HEK293 (cell line): Measurements from ENCODE around the gene GLRX5.

ENCODE experiments used
- CTCF ChIA-PET: fragments of 350-600 bp; formaldehyde crosslinking; extraction: SDS; loops from one replicate; lab custom pipeline; 2021; ENCODE audit warnings: antibody characterized with exemption; lab: Yijun Ruan, JAX
- POLR2A ChIA-PET: fragments of 300-600 bp; formaldehyde crosslinking; extraction: SDS; loops from one replicate; lab custom pipeline; 2020; ENCODE audit warnings: antibody characterized with exemption, inconsistent platforms; lab: Yijun Ruan, JAX
- H3K27ac ChIP-seq: fragments of 200-500 bp; sonication (Bioruptor generic); 2 replicates; pipeline ENCODE4 v1.5.1; 2014; ENCODE audit warnings: low read depth, low read length, control low read depth, inconsistent platforms; ENCODE audit errors: extremely low read depth
- H3K36me3 ChIP-seq, 2 experiments: fragments of 200-500 bp in 1 of 2; sonication (Bioruptor generic) in 1 of 2; 1 replicate in 1 of 2; 2 replicates in 1 of 2; pipeline ENCODE4 v1.5.1; 2014 to 2017; ENCODE audit warnings: inconsistent platforms in 2 of 2, low read length in 2 of 2; ENCODE audit not compliant: control insufficient read depth in 2 of 2, insufficient read depth in 1 of 2
- H3K4me1 ChIP-seq: fragments of 200-500 bp; sonication (Bioruptor generic); 2 replicates; pipeline ENCODE4 v1.5.1; 2014; ENCODE audit warnings: mild to moderate bottlenecking, low read length, inconsistent platforms; ENCODE audit not compliant: control insufficient read depth, insufficient read depth
- H3K4me3 ChIP-seq: 2 replicates; pipeline ENCODE4 v1.5.1; 2011; ENCODE audit warnings: low read depth, mild to moderate bottlenecking, control low read depth, low read length, moderate library complexity
- H3K9me3 ChIP-seq: fragments of 200-500 bp; sonication (Bioruptor generic); 2 replicates; pipeline ENCODE4 v1.5.1; 2014; ENCODE audit warnings: low read depth, low read length, inconsistent platforms; ENCODE audit not compliant: control insufficient read depth, insufficient read depth
- ATF2 ChIP-seq: fragments of 450-650 bp; formaldehyde crosslinking; IDR thresholded peaks from 2 replicates; pipeline ENCODE4 v1.5.1; 2016; ENCODE audit warnings: missing biosample characterization, missing genetic modification characterization, low read depth
- GLIS2 ChIP-seq: fragments of 450-650 bp; formaldehyde crosslinking; IDR thresholded peaks from 2 replicates; pipeline ENCODE4 v1.5.1; 2016; ENCODE audit warnings: missing biosample characterization, missing genetic modification characterization
- HOXC10 ChIP-seq: sonication (generic); formaldehyde crosslinking; IDR thresholded peaks from 2 replicates; pipeline ENCODE4 v1.8.1; 2023; ENCODE audit warnings: mild to moderate bottlenecking, missing genetic modification reagents
- OVOL3 ChIP-seq: fragments of 450-650 bp; formaldehyde crosslinking; IDR thresholded peaks from 2 replicates; pipeline ENCODE4 v1.5.1; 2016; ENCODE audit warnings: missing biosample characterization, missing genetic modification characterization
- ZBTB8A ChIP-seq: fragments of 450-650 bp; formaldehyde crosslinking; IDR thresholded peaks from 2 replicates; pipeline ENCODE4 v1.5.1; 2016; ENCODE audit warnings: missing biosample characterization, missing genetic modification characterization
- ZFHX2 ChIP-seq: fragments of 450-650 bp; formaldehyde crosslinking; conservative IDR thresholded peaks from 2 replicates; pipeline ENCODE4 v1.5.1; 2016; ENCODE audit warnings: missing biosample characterization, missing genetic modification characterization
- ZFP37 ChIP-seq: fragments of 450-650 bp; formaldehyde crosslinking; IDR thresholded peaks from 2 replicates; pipeline ENCODE4 v1.5.1; 2016; ENCODE audit warnings: missing biosample characterization, missing genetic modification characterization
- ZIC2 ChIP-seq: fragments of 450-650 bp; formaldehyde crosslinking; IDR thresholded peaks from 2 replicates; pipeline ENCODE4 v1.5.1; 2016; ENCODE audit warnings: missing biosample characterization, missing genetic modification characterization
- ZNF2 ChIP-seq: fragments of 450-650 bp; formaldehyde crosslinking; IDR thresholded peaks from 2 replicates; pipeline ENCODE4 v1.5.1; 2016; ENCODE audit warnings: missing biosample characterization, missing genetic modification characterization
- ZNF514 ChIP-seq: fragments of 450-650 bp; formaldehyde crosslinking; IDR thresholded peaks from 2 replicates; pipeline ENCODE4 v1.5.1; 2016; ENCODE audit warnings: missing biosample characterization, missing genetic modification characterization
- ZNF600 ChIP-seq: fragments of 450-650 bp; formaldehyde crosslinking; IDR thresholded peaks from 2 replicates; pipeline ENCODE4 v1.5.1; 2016; ENCODE audit warnings: missing biosample characterization, missing genetic modification characterization
- ZNF623 ChIP-seq: fragments of 450-650 bp; formaldehyde crosslinking; IDR thresholded peaks from 2 replicates; pipeline ENCODE4 v1.5.1; 2016; ENCODE audit warnings: missing biosample characterization, missing genetic modification characterization
- ZNF830 ChIP-seq: fragments of 450-650 bp; IDR thresholded peaks from 2 replicates; pipeline ENCODE4 v1.5.0; 2018; ENCODE audit warnings: missing biosample characterization, missing genetic modification characterization, low read depth, mild to moderate bottlenecking, moderate library complexity
- ZSCAN23 ChIP-seq: fragments of 450-650 bp; formaldehyde crosslinking; IDR thresholded peaks from 2 replicates; pipeline ENCODE4 v1.5.1; 2016; ENCODE audit warnings: missing biosample characterization, missing genetic modification characterization
- TF ChIP-seq, protein P1 (sequence below): fragments of 450-650 bp; formaldehyde crosslinking; IDR thresholded peaks from 2 replicates; pipeline ENCODE4 v1.5.1; 2016; ENCODE audit warnings: missing biosample characterization, missing genetic modification characterization, low read depth

Gene GLRX5

GRCh38 chr14:95513291-95513690, 21.6 kb upstream of the GLRX5 start:
- TF ChIP-seq ATF2 (tag by site-specific recombination) (no peak), OVOL3 (no peak)
- Histone ChIP-seq H3K9me3 (no peaks in the 10 kb centered on the region), H3K4me3 (no peak overlapping the region), H3K4me1 (peaks cover 11% of the 10 kb centered on the region), H3K27ac (no peak overlapping the region), H3K36me3 (no peaks in the 10 kb centered on the region)
- ChIA-PET POLR2A (no interaction called here), CTCF (interaction anchor here (0.5 to 1.7 kb wide), 3 partner anchors 23 to 865 kb away, joined by 3 to 4 read pairs (median 3); no protein-coding TSS in a partner anchor)

DNA sequence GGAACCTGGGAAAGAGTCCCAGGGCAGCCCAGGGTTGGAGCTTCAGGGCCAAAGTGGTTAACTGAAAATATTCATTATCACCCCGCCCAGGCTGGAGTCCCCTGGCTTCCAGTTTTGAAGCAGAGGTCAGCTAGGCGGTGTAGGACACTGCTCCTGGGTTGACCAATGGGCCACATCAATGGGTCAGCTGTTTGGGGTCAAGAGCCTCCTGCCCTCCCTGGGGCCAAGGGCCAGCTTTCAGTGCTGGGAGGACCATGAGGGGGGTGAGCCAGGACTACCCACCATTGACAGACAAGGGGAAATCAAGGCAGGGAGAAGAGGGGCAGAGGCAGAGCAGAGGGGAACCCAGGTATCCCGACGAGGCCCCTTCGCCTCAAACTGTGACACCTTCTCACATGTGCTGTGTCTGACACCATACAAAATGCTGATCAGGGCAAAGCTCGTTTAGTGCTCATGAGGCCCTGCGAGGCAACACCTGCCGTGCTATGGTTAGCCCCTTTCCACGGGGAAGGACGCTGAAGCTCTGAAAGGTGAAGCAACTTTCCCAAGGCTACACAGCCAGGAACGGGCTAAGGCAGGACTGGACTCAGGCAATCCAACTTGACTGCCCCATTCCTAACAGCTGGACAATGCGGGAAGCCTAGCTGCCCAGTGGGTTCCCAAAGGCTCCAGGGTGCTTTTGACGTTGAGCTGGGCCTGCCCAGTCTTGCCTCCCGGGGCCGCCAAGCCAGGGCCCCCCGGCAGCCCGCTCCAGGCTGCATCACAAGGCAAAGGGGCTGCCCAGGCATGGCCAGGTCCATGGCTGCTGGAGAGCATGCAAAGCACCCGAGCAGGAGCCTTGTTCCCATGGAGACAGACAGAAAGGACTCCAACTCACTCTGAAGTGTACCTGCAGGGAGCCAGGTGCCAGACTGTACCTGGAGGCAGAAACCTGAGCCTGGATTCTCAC, 20.4 kb upstream of the GLRX5 start:
- ChIA-PET CTCF (interaction anchor here (0.5 to 1.7 kb wide), 3 partner anchors 38 to 72 kb away, joined by 3 read pairs; no protein-coding TSS in a partner anchor), POLR2A (interaction anchor here (2.3 kb wide), 1 partner anchor 20 kb away, joined by 13 read pairs; the partner anchor contains the start of gene GLRX5)
- no peak overlapping the region for H3K27ac ChIP-seq
- peaks cover 11% of the 10 kb centered on the region for H3K4me1 ChIP-seq
- H3K9me3 ChIP-seq, result no peaks in the 10 kb centered on the region
- TF ChIP-seq ZNF830 (tag by site-specific recombination), result no peak
- TF ChIP-seq GLIS2 (tag by site-specific recombination), result 0 out of 2 replicates have a peak, but pooled peaks have one; percentile 2
- no peak overlapping the region for H3K4me3 ChIP-seq
- H3K36me3 ChIP-seq, result no peaks in the 10 kb centered on the region

DNA sequence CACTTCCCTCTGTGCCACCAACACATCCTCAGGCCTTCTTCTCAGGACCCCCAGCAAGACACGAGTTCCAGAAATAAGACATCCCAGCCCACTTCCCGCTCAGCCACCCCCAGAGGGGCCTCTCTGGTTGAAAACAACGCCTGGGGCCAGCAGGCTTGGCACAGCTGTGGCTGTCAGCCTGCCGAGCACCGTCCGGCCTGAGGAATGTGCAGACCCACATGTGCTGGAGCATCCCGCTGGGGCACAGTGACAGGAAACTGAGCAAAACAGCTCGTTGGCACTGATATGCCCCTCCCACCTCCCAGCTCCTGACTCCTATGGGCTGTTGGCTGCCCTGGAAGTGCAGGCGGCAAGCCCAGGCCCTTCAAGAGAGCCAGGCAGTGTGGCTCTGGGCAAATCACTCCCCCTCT, 19.8 kb upstream of the GLRX5 start:
- Histone ChIP-seq H3K36me3 (no peaks in the 10 kb centered on the region), H3K4me1 (peaks cover 11% of the 10 kb centered on the region), H3K4me3 (no peak overlapping the region), H3K9me3 (no peaks in the 10 kb centered on the region), H3K27ac (no peak overlapping the region)
- TF ChIP-seq, protein P1, sequence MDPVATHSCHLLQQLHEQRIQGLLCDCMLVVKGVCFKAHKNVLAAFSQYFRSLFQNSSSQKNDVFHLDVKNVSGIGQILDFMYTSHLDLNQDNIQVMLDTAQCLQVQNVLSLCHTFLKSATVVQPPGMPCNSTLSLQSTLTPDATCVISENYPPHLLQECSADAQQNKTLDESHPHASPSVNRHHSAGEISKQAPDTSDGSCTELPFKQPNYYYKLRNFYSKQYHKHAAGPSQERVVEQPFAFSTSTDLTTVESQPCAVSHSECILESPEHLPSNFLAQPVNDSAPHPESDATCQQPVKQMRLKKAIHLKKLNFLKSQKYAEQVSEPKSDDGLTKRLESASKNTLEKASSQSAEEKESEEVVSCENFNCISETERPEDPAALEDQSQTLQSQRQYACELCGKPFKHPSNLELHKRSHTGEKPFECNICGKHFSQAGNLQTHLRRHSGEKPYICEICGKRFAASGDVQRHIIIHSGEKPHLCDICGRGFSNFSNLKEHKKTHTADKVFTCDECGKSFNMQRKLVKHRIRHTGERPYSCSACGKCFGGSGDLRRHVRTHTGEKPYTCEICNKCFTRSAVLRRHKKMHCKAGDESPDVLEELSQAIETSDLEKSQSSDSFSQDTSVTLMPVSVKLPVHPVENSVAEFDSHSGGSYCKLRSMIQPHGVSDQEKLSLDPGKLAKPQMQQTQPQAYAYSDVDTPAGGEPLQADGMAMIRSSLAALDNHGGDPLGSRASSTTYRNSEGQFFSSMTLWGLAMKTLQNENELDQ, result no peak
- TF ChIP-seq ZNF623 (tag by site-specific recombination), result no peak
- peak; percentile 28; the same call in 1 of the 2 replicates for TF ChIP-seq ZNF600 (tag by site-specific recombination)
- peak; percentile 23 for TF ChIP-seq ZFHX2 (tag by site-specific recombination)
- TF ChIP-seq HOXC10, result no peak
- TF ChIP-seq ZBTB8A (tag by site-specific recombination), result no peak
- 0 out of 2 replicates have a peak, but pooled peaks have one; percentile 23 for TF ChIP-seq GLIS2 (tag by site-specific recombination)
- no peak for TF ChIP-seq ZFP37
- peak; percentile 87 for TF ChIP-seq ZIC2 (tag by site-specific recombination)
- TF ChIP-seq ZNF2 (tag by site-specific recombination), result no peak
- TF ChIP-seq ZSCAN23 (tag by site-specific recombination), result no peak
- no peak for TF ChIP-seq ZNF514 (tag by site-specific recombination)
- ChIA-PET CTCF (interaction anchor here (0.5 to 1.8 kb wide), 3 partner anchors 12 to 73 kb away, joined by 3 to 10 read pairs (median 4); no protein-coding TSS in a partner anchor), POLR2A (interaction anchor here (1.2 to 2.3 kb wide), 2 partner anchors 16 to 19 kb away, joined by 3 to 13 read pairs; partner anchors contain the start of gene GLRX5)
